SK-N-SH (cell line): ENCODE measurements around the gene HSPD1. TPM values are rescaled to one million over a fixed set of nuclear protein-coding genes. Genes with fewer than 3 reads are reported as not detected.

Experiments used
- CTCF ChIA-PET: fragments of 300-600, 350-600 bp; formaldehyde crosslinking; extraction: SDS; loops from one replicate; lab custom pipeline; 2021; lab: Yijun Ruan, JAX
- POLR2A ChIA-PET: fragments of 350-600 bp; sonication (Branson Sonifier 250); formaldehyde crosslinking; extraction: SDS; loops from one replicate; lab custom pipeline; 2020; ENCODE audit warnings: antibody characterized with exemption, inconsistent platforms; lab: Yijun Ruan, JAX
- DNase-seq: peaks from one replicate; pipeline ENCODE4 v3.0.0; 2012
- H2AFZ ChIP-seq: fragments of 200-600 bp; sonication (generic); 2 replicates; pipeline ENCODE4 v1.8.1; 2016; ENCODE audit warnings: antibody characterized with exemption, mild to moderate bottlenecking, low read depth
- H3F3A ChIP-seq: fragments of 200-600 bp; sonication (generic); replicated peaks from 2 replicates; pipeline ENCODE3; 2016; ENCODE audit warnings: antibody characterized with exemption, mild to moderate bottlenecking; ENCODE audit not compliant: insufficient read depth
- H3K27ac ChIP-seq, 2 experiments: fragments of 200-500 bp in 1 of 2; fragments of 200-600 bp in 1 of 2; sonication (Bioruptor generic) in 1 of 2; sonication (generic), shearing (Covaris generic) in 1 of 2; 2 replicates each; pipeline versions ENCODE4 v1.5.1 to v1.6.1; 2014 to 2016; ENCODE audit warnings: low read depth in 2 of 2, inconsistent platforms in 1 of 2, low read length in 1 of 2, mild to moderate bottlenecking in 1 of 2, mixed read lengths in 1 of 2
- H3K27me3 ChIP-seq: fragments of 200-600 bp; sonication (generic), shearing (Covaris generic); 2 replicates; pipeline ENCODE4 v1.6.1; 2016; ENCODE audit warnings: mixed run types; ENCODE audit not compliant: insufficient read depth
- H3K36me3 ChIP-seq, 2 experiments: fragments of 200-500 bp in 1 of 2; fragments of 200-600 bp in 1 of 2; sonication (Bioruptor generic) in 1 of 2; sonication (generic) in 1 of 2; replicated peaks in 1 of 2; 2 replicates each; pipeline versions ENCODE3 to v1.5.1; 2014 to 2016; ENCODE audit warnings: low read length in 1 of 2, mild to moderate bottlenecking in 1 of 2; ENCODE audit not compliant: insufficient read depth in 2 of 2, control insufficient read depth in 1 of 2
- H3K4me1 ChIP-seq, 2 experiments: fragments of 200-500 bp in 1 of 2; fragments of 200-600 bp in 1 of 2; sonication (Bioruptor generic) in 1 of 2; sonication (generic), shearing (Covaris generic) in 1 of 2; 2 replicates each; pipeline versions ENCODE4 v1.5.1 to v1.6.1; 2014 to 2016; ENCODE audit warnings: low read depth in 1 of 2, low read length in 1 of 2, mixed run types in 1 of 2; ENCODE audit not compliant: insufficient read depth in 2 of 2, control insufficient read depth in 1 of 2
- H3K4me2 ChIP-seq: fragments of 200-600 bp; sonication (generic), shearing (Covaris generic); 2 replicates; pipeline ENCODE4 v1.6.1; 2017; ENCODE audit warnings: mixed run types
- H3K4me3 ChIP-seq, 2 experiments: fragments of 200-500 bp in 1 of 2; fragments of 200-600 bp in 1 of 2; sonication (Bioruptor generic) in 1 of 2; sonication (generic), shearing (Covaris generic) in 1 of 2; 2 replicates each; pipeline versions ENCODE4 v1.5.1 to v1.8.1; 2014 to 2016; ENCODE audit warnings: low read depth in 2 of 2, inconsistent platforms in 1 of 2, low read length in 1 of 2, mild to moderate bottlenecking in 1 of 2, mixed read lengths in 1 of 2, moderate library complexity in 1 of 2
- H3K79me2 ChIP-seq: fragments of 200-600 bp; sonication (generic); 2 replicates; pipeline ENCODE4 v1.8.1; 2017; ENCODE audit warnings: mild to moderate bottlenecking; ENCODE audit not compliant: insufficient read depth
- H3K9ac ChIP-seq: fragments of 200-600 bp; sonication (generic); 2 replicates; pipeline ENCODE4 v1.6.1; 2017; ENCODE audit warnings: mixed run types
- H3K9me2 ChIP-seq: fragments of 200-600 bp; sonication (generic); 2 replicates; pipeline ENCODE4 v1.6.1; 2017; ENCODE audit warnings: mixed run types
- H3K9me3 ChIP-seq: fragments of 200-600 bp; sonication (generic); 2 replicates; pipeline ENCODE4 v1.6.1; 2017; ENCODE audit warnings: mixed run types, mild to moderate bottlenecking, moderate library complexity
- H4K20me1 ChIP-seq: fragments of 200-600 bp; sonication (generic); 2 replicates; pipeline ENCODE4 v1.6.1; 2017; ENCODE audit warnings: mild to moderate bottlenecking, mixed run types; ENCODE audit not compliant: insufficient read depth
- CHD2 ChIP-seq: fragments of 150-350 bp; IDR thresholded peaks from 2 replicates; pipeline ENCODE4 v1.6.1; 2018; ENCODE audit warnings: low read length; ENCODE audit not compliant: partially characterized antibody
- FOXJ3 ChIP-seq: sonication (generic); formaldehyde crosslinking; IDR thresholded peaks from 2 replicates; pipeline ENCODE4 v1.5.1; 2020; ENCODE audit warnings: mild to moderate bottlenecking, missing genetic modification reagents
- FOXM1 ChIP-seq: IDR thresholded peaks from 2 replicates; pipeline ENCODE4 v1.4.0; 2012; ENCODE audit warnings: low read depth, mild to moderate bottlenecking
- GABPA ChIP-seq: IDR thresholded peaks from 2 replicates; pipeline ENCODE4 v1.4.0; 2012; ENCODE audit warnings: low read depth, mild to moderate bottlenecking
- MEF2A ChIP-seq: IDR thresholded peaks from 2 replicates; pipeline ENCODE4 v1.4.0; 2012; ENCODE audit warnings: low read depth, borderline replicate concordance
- MXI1 ChIP-seq: IDR thresholded peaks from 2 replicates; pipeline ENCODE4 v1.6.1; 2012; ENCODE audit warnings: mild to moderate bottlenecking, low read depth, low read length, improper control_type of control experiment
- NFIC ChIP-seq: IDR thresholded peaks from 2 replicates; pipeline ENCODE4 v1.4.0; 2012; ENCODE audit warnings: borderline replicate concordance
- POLR2AphosphoS5 ChIP-seq: IDR thresholded peaks from 2 replicates; pipeline ENCODE4 v1.6.1; 2012; ENCODE audit warnings: low read depth, low read length
- RFX5 ChIP-seq: IDR thresholded peaks from 2 replicates; pipeline ENCODE4 v1.6.1; 2012; ENCODE audit warnings: mild to moderate bottlenecking, improper control_type of control experiment, low read length
- SIN3A ChIP-seq: IDR thresholded peaks from 2 replicates; pipeline ENCODE4 v1.6.1; 2012; ENCODE audit warnings: low read depth, mild to moderate bottlenecking, low read length, moderate library complexity, borderline replicate concordance
- YY1 ChIP-seq: IDR thresholded peaks from 2 replicates; pipeline ENCODE4 v1.4.0; 2012; ENCODE audit warnings: low read depth, mild to moderate bottlenecking
- WGBS: methylation state at CpG from one replicate; pipeline ENCODE4 v1.1.6; 2017; ENCODE audit warnings: low lambda C conversion rate; 5-methylcytosine and 5-hydroxymethylcytosine counted together
- polyA plus RNA-seq, 3 experiments: library from polyadenylated mRNA; depleted of rRNA; stranded (reverse); fragments of >200 nt; gene quantifications; 2 replicates each; pipeline ENCODE4 v1.2.3, GENCODE V29; 2012
- TF ChIP-seq, protein P1 (sequence below): IDR thresholded peaks from 2 replicates; pipeline ENCODE4 v1.6.1; 2012; ENCODE audit warnings: mild to moderate bottlenecking, low read depth, low read length, moderate library complexity
- TF ChIP-seq, protein P2 (sequence below): IDR thresholded peaks from 2 replicates; pipeline ENCODE4; 2012
- TF ChIP-seq, protein P3 (sequence below): IDR thresholded peaks from 2 replicates; pipeline ENCODE4 v1.4.0; 2012; ENCODE audit warnings: low read depth
- TF ChIP-seq, protein P4 (sequence below): fragments of 150-350 bp; IDR thresholded peaks from 2 replicates; pipeline ENCODE4 v1.6.1; 2017; ENCODE audit warnings: antibody characterized with exemption, low read length, low read depth, borderline replicate concordance
- TF ChIP-seq, protein P5 (sequence below): fragments of 200-600 bp; sonication (generic); IDR thresholded peaks from 2 replicates; pipeline ENCODE4 v1.6.1; 2017; ENCODE audit warnings: antibody characterized with exemption, mild to moderate bottlenecking, moderate library complexity

HSPD1 gene
- polyA plus RNA-seq, 1 of the 3 experiments (the other 2 are of a cell fraction), result 212 TPM

DNA sequence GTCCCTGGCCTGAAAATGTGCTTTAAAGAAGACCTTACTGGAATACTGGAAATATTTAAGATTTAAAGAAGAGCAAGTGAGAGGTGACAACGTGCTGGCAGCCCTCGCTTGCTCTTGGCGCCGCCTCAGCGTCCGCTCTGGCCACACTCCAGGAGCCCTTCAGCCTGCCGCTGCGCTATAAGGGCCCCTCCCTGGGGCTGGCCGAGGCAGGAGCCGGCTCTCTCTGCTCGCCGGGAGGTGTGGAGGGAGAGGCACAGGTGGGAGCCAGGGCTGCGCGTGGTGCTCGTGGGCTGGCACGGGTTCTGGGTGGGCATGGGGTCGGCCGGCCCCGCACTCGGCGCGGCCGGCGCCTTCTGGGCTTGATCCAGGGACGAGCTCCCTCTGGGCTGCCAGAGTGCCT, 49.2 kb downstream of the HSPD1 start:
- Histone ChIP-seq H3K4me1 (no peaks in the 10 kb centered on the region; a peak in 2 of 4 replicates), H3K4me3 (no peak overlapping the region), H3K79me2 (peaks cover 19% of the 10 kb centered on the region), H4K20me1 (peaks cover 16% of the 10 kb centered on the region), H3K4me2 (no peak overlapping the region), H3K36me3 (no peaks in the 10 kb centered on the region), H3K9me3 (no peaks in the 10 kb centered on the region), H3F3A (peaks cover 11% of the 10 kb centered on the region), H3K27me3 (no peaks in the 10 kb centered on the region), H3K27ac (no peak overlapping the region), H2AFZ (no peak overlapping the region), H3K9me2 (no peaks in the 10 kb centered on the region), H3K9ac (no peak overlapping the region)
- CTCF ChIA-PET, result no interaction called here
- no peak for DNase-seq
- POLR2A ChIA-PET, result interaction anchor here (1.2 kb wide), 1 partner anchor 15 kb away, joined by 7 read pairs; the partner anchor contains the start of gene SF3B1
- 90% methylated on average over 20 of the region's 25 CpGs for WGBS
- TF ChIP-seq FOXJ3 (no peak), SIN3A (no peak), MEF2A (no peak), GABPA (no peak), RFX5 (no peak), POLR2AphosphoS5 (no peak), FOXM1 (no peak)
- TF ChIP-seq, protein P1, sequence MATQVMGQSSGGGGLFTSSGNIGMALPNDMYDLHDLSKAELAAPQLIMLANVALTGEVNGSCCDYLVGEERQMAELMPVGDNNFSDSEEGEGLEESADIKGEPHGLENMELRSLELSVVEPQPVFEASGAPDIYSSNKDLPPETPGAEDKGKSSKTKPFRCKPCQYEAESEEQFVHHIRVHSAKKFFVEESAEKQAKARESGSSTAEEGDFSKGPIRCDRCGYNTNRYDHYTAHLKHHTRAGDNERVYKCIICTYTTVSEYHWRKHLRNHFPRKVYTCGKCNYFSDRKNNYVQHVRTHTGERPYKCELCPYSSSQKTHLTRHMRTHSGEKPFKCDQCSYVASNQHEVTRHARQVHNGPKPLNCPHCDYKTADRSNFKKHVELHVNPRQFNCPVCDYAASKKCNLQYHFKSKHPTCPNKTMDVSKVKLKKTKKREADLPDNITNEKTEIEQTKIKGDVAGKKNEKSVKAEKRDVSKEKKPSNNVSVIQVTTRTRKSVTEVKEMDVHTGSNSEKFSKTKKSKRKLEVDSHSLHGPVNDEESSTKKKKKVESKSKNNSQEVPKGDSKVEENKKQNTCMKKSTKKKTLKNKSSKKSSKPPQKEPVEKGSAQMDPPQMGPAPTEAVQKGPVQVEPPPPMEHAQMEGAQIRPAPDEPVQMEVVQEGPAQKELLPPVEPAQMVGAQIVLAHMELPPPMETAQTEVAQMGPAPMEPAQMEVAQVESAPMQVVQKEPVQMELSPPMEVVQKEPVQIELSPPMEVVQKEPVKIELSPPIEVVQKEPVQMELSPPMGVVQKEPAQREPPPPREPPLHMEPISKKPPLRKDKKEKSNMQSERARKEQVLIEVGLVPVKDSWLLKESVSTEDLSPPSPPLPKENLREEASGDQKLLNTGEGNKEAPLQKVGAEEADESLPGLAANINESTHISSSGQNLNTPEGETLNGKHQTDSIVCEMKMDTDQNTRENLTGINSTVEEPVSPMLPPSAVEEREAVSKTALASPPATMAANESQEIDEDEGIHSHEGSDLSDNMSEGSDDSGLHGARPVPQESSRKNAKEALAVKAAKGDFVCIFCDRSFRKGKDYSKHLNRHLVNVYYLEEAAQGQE, result no peak

DNA sequence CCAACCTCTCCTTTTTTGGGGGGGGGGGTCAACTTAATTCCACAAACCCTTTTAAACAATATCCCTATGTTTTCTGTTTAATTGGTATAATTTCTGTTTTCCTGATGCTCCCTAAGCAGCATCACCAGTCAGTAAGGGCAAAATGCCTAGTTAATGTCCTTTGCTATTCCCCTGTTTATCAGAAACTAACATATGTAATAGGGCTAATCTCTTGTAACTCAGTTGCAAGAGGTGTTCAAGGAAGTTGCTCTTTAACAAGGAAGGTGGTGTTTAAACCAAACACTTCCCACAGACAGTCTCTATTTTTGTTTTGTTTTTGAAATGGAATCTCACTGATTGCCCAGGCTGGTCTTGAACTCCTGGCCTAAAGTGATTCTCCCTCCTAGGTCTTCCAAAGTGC, 52.8 kb downstream of the HSPD1 start:
- ChIA-PET POLR2A (no interaction called here), CTCF (no interaction called here)
- Histone ChIP-seq H3K36me3 (no peaks in the 10 kb centered on the region), H3K9me2 (no peaks in the 10 kb centered on the region), H2AFZ (no peak overlapping the region), H4K20me1 (no peaks in the 10 kb centered on the region), H3K9ac (no peak overlapping the region), H3K27me3 (no peaks in the 10 kb centered on the region), H3K79me2 (no peaks in the 10 kb centered on the region), H3K27ac (no peak overlapping the region), H3K4me3 (no peak overlapping the region), H3K9me3 (no peaks in the 10 kb centered on the region), H3K4me1 (no peaks in the 10 kb centered on the region), H3F3A (no peaks in the 10 kb centered on the region), H3K4me2 (no peak overlapping the region)
- no peak for DNase-seq
- TF ChIP-seq YY1 (no peak), POLR2AphosphoS5 (no peak), CHD2 (no peak), MXI1 (no peak), FOXJ3 (no peak), MEF2A (no peak), NFIC (no peak)
- TF ChIP-seq, protein P2, sequence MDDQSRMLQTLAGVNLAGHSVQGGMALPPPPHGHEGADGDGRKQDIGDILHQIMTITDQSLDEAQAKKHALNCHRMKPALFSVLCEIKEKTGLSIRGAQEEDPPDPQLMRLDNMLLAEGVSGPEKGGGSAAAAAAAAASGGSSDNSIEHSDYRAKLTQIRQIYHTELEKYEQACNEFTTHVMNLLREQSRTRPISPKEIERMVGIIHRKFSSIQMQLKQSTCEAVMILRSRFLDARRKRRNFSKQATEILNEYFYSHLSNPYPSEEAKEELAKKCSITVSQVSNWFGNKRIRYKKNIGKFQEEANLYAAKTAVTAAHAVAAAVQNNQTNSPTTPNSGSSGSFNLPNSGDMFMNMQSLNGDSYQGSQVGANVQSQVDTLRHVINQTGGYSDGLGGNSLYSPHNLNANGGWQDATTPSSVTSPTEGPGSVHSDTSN, result no peak
- TF ChIP-seq, protein P1, result no peak
- TF ChIP-seq, protein P3, sequence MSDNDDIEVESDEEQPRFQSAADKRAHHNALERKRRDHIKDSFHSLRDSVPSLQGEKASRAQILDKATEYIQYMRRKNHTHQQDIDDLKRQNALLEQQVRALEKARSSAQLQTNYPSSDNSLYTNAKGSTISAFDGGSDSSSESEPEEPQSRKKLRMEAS, result no peak
- TF ChIP-seq, protein P4, sequence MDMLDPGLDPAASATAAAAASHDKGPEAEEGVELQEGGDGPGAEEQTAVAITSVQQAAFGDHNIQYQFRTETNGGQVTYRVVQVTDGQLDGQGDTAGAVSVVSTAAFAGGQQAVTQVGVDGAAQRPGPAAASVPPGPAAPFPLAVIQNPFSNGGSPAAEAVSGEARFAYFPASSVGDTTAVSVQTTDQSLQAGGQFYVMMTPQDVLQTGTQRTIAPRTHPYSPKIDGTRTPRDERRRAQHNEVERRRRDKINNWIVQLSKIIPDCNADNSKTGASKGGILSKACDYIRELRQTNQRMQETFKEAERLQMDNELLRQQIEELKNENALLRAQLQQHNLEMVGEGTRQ, result no peak
- TF ChIP-seq, protein P5, sequence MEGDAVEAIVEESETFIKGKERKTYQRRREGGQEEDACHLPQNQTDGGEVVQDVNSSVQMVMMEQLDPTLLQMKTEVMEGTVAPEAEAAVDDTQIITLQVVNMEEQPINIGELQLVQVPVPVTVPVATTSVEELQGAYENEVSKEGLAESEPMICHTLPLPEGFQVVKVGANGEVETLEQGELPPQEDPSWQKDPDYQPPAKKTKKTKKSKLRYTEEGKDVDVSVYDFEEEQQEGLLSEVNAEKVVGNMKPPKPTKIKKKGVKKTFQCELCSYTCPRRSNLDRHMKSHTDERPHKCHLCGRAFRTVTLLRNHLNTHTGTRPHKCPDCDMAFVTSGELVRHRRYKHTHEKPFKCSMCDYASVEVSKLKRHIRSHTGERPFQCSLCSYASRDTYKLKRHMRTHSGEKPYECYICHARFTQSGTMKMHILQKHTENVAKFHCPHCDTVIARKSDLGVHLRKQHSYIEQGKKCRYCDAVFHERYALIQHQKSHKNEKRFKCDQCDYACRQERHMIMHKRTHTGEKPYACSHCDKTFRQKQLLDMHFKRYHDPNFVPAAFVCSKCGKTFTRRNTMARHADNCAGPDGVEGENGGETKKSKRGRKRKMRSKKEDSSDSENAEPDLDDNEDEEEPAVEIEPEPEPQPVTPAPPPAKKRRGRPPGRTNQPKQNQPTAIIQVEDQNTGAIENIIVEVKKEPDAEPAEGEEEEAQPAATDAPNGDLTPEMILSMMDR, result no peak
